KOPT-K1 (cell line): ENCODE results near the gene SLC4A1AP.

Experiments used
- H3K27ac ChIP-seq: fragments of 200-600 bp; sonication (generic); 2 replicates; pipeline ENCODE4 v1.5.1; 2016; ENCODE audit warnings: antibody characterized with exemption, mild to moderate bottlenecking, low read depth, low read length; ENCODE audit not compliant: poor library complexity, severe bottlenecking
- H3K36me3 ChIP-seq: fragments of 200-600 bp; sonication (generic); 2 replicates; pipeline ENCODE4 v1.5.1; 2017; ENCODE audit warnings: antibody characterized with exemption, mild to moderate bottlenecking, low read length, moderate library complexity; ENCODE audit not compliant: insufficient read depth
- H3K9me3 ChIP-seq: fragments of 200-600 bp; sonication (generic); 2 replicates; pipeline ENCODE4 v1.5.1; 2017; ENCODE audit warnings: antibody characterized with exemption, low read length, mild to moderate bottlenecking; ENCODE audit not compliant: insufficient read depth, poor library complexity, severe bottlenecking

SLC4A1AP gene

DNA sequence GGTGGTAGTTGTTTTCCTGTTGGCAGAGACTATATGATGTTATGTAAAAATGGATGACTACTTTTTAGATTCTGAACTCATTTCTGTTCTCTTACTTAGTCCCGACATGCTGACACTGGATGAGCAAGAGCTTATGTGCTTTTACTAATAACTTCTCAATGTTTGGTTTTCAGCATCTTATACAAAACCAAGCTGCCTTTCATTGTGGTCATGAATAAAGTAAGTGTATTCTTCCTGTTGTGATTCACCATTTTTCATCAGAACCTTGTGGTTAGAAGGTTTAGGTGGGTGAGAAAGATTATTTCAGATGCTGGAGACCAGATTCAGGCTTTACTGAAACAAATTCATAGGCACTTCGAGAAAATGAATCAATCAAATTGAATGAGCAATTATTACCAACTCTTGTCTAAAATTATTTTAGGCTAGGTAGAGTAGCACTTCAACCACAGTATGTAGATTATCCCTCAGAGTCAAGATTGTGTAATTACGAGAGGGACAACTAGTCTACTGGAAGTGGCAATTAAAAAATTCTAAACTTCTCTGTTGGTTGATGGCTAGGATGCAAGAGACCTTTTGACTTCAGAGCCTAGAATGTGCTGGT is 25.6 kb upstream of the SLC4A1AP start:
- Histone ChIP-seq H3K27ac (no peak overlapping the region), H3K9me3 (no peaks in the 10 kb centered on the region), H3K36me3 (peaks cover 89% of the 10 kb centered on the region)

DNA sequence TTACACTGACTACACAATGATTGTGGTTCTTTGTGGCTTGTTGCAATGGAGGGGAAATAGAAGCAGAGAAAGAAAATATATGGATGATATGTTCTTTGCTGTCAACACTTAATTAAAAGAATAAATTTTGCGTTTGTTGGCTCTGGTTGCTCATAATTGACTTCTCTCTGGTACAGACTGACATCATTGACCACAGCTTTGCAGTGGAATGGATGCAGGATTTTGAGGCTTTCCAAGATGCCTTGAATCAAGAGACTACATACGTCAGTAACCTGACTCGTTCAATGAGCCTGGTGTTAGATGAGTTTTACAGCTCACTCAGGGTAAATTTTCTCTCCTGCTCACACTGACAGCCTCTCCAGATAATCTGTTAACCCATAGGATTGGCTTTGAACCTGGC is 25.0 kb upstream of the SLC4A1AP start:
- no peaks in the 10 kb centered on the region for H3K9me3 ChIP-seq
- peaks cover 89% of the 10 kb centered on the region for H3K36me3 ChIP-seq
- no peak overlapping the region for H3K27ac ChIP-seq

DNA sequence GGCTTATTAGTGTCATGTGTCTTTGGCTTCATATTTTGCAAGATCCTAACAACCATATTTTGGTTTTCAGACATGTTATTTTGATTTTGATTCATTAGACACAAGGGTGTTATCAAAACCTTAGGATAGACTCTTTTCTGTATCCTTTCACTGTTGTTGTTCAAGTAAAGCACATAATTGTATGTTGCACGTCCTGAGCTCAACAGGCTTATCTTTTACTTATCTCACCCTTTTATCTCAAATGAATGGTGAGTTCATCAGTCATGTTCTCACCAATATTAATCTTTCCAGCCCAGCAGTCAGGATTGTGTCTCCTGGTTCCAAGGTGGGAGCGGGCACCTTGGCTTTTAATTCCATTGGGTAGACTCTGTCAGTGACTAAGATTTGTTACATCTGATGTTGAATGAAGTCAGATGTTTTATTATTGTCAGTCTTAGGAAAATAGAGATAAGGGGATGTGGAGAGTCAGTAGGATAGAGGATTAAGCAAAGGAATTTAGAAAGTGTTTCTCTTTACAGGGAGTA is 22.9 kb upstream of the SLC4A1AP start:
- Histone ChIP-seq H3K36me3 (peaks cover 89% of the 10 kb centered on the region), H3K9me3 (no peaks in the 10 kb centered on the region), H3K27ac (no peak overlapping the region)

DNA sequence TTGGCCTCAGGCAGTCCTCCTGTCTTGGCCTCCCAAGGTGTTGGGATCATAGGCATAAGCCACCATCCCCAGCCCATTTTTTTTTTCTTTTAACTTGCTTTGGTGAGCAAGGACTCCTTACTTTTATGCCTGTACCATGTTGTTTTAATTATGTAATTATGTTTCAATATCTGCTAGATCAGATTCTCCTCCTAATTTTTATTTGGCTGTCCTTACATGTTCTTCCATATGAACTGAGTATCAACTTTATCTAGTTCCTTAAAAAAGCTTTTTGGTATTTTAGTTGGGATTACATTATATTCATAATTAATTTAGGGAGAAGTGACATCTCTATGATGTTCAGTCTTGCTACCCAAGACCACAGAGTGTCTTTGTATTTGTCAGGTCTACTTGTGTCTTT is 18.5 kb upstream of the SLC4A1AP start:
- Histone ChIP-seq H3K9me3 (no peaks in the 10 kb centered on the region), H3K27ac (no peak overlapping the region), H3K36me3 (peaks cover 94% of the 10 kb centered on the region)

DNA sequence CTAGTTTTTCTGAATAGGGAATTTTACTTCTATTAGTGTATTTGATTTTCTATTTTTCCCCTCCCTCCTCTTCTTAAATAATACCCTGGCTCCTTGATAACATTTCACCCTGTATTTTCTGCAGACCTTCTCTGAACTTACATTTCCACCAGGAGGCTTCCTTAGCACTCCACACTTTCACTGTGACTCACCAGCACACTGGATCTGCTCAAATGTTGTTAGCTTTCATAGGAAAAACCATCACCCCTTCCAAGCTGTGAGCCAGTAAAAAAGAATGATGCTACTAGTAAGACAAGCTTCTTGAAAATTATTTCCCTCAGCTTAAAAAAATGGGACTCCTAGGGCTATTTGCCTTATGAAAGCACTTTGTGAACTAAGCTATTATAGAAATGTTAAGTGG is 16.4 kb upstream of the SLC4A1AP start:
- Histone ChIP-seq H3K9me3 (no peaks in the 10 kb centered on the region), H3K27ac (no peak overlapping the region), H3K36me3 (peaks cover 93% of the 10 kb centered on the region)

DNA sequence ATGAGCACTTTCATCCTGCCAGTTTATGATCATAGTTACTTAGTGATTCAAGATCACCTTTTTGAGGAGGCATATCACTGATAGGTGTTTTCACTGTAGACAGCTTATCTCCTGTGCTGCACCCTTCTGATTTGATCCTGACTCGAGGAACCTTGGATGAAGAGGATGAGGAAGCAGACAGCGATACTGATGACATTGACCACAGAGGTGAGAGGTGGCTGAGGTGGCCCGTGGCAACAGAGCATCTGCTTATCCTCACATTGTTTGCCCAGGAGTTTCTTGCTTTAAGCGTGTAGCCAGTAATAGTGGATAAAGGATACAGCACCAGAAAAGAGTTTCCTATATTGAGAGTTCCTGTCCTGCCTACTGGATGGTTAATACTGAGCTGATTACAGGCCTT is 16.0 kb upstream of the SLC4A1AP start:
- Histone ChIP-seq H3K36me3 (peaks cover 93% of the 10 kb centered on the region), H3K27ac (no peak overlapping the region), H3K9me3 (no peaks in the 10 kb centered on the region)

DNA sequence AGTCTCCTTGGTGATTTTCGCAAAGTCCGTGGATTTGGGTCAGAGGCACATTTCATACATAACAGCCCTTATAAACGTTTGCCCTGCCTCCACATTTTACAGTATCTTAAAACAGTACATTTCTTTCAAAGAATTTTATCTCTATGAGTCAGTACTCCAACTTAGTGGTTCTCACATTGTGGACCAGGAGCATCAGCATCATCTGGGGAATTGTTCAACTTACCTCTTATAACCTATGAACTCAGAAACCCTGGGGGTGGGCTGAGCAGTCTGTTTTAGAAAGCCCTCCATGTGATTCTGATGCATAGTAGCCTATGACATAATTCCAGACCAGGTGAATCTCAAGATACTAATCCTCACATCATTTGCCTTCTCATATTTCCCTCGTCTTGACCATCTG is 12.6 kb upstream of the SLC4A1AP start:
- Histone ChIP-seq H3K27ac (no peak overlapping the region), H3K9me3 (no peaks in the 10 kb centered on the region), H3K36me3 (peaks cover 99% of the 10 kb centered on the region)

DNA sequence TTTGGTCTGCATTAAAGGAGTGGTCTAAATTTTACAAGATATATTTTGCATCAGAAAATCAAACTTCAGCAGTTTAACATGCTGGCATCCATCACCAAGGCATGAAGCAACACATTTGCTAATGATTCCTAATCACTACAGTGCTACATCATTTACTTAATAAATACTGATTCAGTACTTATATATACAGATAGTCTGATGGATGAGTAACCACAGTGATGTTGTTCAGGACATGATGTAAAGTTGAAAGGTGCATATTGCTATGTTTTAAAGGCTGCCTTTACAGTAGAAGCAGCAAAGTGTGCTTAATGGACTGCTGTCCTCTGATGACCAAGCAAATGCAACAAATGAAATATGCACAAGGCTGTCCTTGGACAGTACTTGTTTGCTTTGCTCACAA is 11.3 kb upstream of the SLC4A1AP start:
- peaks cover 99% of the 10 kb centered on the region for H3K36me3 ChIP-seq
- H3K27ac ChIP-seq, result no peak overlapping the region

DNA sequence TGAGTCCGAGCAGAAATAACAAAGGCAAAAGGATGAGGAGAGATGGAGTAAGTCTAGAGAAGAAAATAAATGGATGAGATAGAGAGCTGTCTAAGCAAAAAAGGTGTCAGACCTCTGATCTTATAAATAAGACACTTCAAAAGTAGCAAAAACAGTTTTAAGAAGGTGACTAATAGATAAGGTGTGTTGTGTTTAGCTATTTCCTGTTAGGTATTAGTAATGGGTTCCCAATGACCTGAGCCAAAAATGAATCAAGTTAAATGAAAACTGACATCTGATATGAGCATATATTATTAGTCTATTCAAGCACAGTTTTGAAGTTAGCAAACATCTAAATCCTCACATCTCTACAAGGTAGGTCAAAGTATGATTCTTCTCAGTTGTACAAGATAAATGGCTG is 10.9 kb upstream of the SLC4A1AP start:
- Histone ChIP-seq H3K36me3 (peaks cover 99% of the 10 kb centered on the region), H3K9me3 (no peaks in the 10 kb centered on the region), H3K27ac (no peak overlapping the region)

More for the DNA sequence above, 11.3 kb upstream of the SLC4A1AP start:
- H3K9me3 ChIP-seq, result no peaks in the 10 kb centered on the region

DNA sequence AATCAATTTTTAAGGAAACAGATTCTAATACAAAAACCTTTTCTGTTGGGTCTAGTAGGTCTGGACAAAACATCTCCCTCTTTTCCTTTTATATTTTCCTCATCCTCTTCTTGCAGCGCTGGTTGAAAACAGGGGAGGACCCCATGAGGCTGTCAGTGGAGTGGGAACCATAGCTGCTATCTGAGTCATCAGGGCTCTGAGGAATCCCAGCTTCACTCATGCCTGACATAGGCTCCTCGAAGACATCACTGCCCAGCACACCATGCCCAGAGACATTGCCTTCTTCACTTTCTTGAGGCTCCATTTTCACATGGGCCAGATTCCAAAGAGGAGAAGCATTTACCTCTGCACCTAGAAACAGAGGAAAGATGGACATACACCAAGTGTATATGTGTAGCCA is 10.3 kb upstream of the SLC4A1AP start:
- H3K27ac ChIP-seq, result no peak overlapping the region
- peaks cover 99% of the 10 kb centered on the region for H3K36me3 ChIP-seq
- no peaks in the 10 kb centered on the region for H3K9me3 ChIP-seq

DNA sequence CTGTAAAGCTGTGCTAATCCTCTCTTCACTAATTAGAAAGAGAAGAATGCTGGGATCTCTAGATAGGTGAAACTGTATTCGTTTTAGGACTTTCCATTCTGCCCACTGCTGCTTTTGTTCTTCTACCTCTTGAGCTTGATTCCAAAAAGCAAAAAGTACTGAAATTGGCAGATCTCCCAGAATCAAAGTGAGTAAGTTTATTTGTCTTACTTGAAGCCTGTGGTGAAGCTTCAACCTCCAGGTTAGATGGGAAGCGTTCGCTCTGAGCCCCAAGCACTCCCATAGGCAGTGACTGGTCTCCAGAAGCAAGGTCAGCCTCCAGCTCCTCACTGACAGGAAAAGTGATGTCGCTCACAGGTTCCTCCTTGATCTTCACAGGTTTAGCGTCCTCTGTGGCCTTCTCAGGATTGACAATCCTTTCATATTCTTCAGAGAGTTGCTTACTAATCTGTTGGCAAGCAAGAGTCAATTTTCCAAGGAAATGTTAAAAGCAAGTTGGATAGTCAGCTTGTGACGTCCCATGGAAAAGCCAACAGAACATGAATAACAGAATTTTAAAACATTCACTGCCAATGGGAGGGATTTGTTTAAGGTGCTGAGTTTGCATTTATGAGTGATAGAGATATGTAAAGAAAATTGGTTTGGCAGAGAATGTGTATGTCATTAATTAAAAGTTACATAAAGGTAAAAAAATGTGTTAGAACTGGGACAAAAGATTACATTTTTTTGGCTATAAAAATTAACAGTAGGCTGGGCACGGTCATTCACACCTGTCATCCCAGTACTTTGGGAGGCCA is 8.3 kb upstream of the SLC4A1AP start:
- H3K27ac ChIP-seq, result no peak overlapping the region
- no peaks in the 10 kb centered on the region for H3K9me3 ChIP-seq
- peaks cover 99% of the 10 kb centered on the region for H3K36me3 ChIP-seq

DNA sequence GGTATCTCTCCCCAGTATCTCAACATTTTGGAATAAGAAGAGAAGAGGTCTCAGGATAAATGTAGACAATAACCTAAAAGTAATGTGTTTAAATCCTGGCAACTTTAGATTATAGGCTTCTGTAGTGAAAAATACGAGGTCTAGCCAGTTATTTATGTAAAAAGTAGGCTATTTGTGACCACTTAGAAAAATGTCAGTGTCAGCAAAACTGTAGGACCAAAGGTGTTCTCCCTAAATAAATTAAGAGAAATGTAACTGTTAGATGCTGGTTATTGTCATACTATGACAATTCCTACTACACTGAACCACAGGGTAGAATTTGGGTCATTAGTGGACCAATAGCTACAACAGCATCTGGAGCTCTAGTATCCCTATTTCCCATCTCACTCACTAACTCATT is 2.3 kb upstream of the SLC4A1AP start:
- Histone ChIP-seq H3K27ac (no peak overlapping the region), H3K36me3 (peaks cover 58% of the 10 kb centered on the region), H3K9me3 (no peaks in the 10 kb centered on the region)

DNA sequence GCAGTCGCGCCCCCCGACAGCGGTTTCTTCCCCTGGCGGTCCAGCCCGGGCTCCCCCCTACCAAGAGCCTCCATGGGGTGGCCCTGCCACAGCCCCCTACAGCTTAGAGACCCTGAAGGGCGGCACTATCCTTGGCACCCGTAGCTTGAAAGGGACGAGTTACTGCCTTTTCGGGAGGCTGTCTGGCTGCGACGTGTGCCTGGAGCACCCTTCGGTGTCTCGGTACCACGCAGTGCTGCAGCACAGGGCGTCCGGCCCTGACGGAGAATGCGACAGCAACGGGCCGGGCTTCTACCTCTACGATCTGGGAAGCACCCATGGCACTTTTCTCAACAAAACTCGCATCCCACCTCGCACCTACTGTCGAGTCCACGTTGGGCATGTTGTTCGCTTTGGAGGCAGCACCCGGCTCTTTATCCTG is 475 bp downstream of the SLC4A1AP start:
- Histone ChIP-seq H3K27ac (peak overlapping the region; percentile 81), H3K36me3 (peaks cover 50% of the 10 kb centered on the region), H3K9me3 (no peaks in the 10 kb centered on the region)

DNA sequence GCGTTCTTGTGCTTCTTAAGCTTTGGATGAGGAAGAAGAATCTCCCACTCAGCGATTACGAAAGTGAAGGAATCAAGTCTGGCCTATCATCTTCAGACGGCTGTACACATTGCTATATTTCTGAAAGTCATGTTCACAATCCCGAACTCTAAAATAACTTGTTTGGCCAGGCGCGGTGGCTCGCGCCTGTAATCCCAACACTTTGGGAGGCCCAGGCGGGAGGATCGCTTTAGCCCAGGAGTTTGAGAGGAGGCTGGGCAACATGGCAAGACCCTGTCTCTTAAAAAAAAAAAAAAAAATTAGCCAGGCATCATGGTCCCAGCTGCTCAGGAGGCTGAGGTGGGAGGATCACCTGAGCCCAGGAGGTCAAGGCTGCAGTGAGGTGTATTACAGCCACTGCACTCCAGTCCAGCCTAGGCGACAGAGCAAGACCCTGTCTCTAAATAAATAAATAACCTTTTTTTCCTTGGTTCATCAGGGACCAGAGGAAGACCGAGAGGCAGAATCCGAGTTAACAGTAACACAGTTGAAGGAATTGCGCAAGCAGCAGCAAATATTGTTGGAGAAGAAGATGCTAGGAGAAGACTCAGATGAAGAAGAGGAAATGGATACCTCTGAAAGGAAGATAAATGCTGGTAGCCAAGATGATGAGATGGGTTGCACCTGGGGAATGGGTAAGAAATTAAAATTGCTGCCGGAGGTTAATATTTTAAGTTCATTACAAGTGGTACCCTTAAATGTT is 1.1 kb downstream of the SLC4A1AP start:
- Histone ChIP-seq H3K27ac (peak overlapping the region; percentile 81), H3K36me3 (peaks cover 49% of the 10 kb centered on the region), H3K9me3 (no peaks in the 10 kb centered on the region)

DNA sequence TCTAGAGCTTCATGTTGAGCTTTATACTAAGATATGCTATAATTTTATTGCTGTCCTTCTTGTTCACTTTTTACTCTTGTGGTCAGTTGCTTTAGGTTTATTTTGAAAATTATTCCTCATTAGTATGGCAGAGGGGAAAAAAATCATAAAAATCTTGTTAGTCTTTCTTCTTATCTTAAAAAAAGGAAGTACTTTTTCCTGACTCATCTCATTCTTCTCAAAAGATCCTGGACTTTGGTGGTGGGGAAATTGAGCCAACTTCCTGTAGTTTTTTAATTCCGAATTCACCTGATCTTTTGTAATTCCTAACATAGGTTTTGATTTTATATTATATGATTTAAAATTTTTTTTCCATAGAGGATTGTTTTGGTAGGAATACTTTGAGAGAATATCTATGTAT is 3.8 kb downstream of the SLC4A1AP start:
- Histone ChIP-seq H3K36me3 (peaks cover 38% of the 10 kb centered on the region), H3K9me3 (no peaks in the 10 kb centered on the region), H3K27ac (no peak overlapping the region)
